MM.1S (cell line): ENCODE data around the gene PTK7.
"Not testable (repeated sequence)": the region's sequence is repeated elsewhere in the genome, so short reads cannot be mapped to it uniquely, and the experiment has no call there.

Source experiments
- DNase-seq: peaks from one replicate; pipeline ENCODE4 v3.0.0-alpha.2; 2015
- H2AFZ ChIP-seq: fragments of 300-600 bp; sonication (generic); 2 replicates; pipeline ENCODE4 v1.6.0; 2016; ENCODE audit warnings: antibody characterized with exemption, low read length
- H3F3A ChIP-seq: fragments of 300-600 bp; sonication (generic); 2 replicates; pipeline ENCODE4 v1.6.1; 2016; ENCODE audit warnings: mild to moderate bottlenecking, antibody characterized with exemption, low read length, moderate library complexity, mixed read lengths; ENCODE audit not compliant: insufficient read depth
- H3K27ac ChIP-seq: fragments of 300-600 bp; sonication (generic); 2 replicates; pipeline ENCODE4 v1.5.1; 2016; ENCODE audit warnings: mild to moderate bottlenecking, low read length
- H3K27me3 ChIP-seq: fragments of 300-600 bp; sonication (generic); replicated peaks from 2 replicates; pipeline ENCODE4 v1.6.0; 2016; ENCODE audit warnings: low read length; ENCODE audit not compliant: insufficient read depth
- H3K36me3 ChIP-seq: fragments of 300-600 bp; sonication (generic); replicated peaks from 2 replicates; pipeline ENCODE4 v1.6.1; 2016; ENCODE audit warnings: mild to moderate bottlenecking, low read length, mixed read lengths; ENCODE audit not compliant: insufficient read depth
- H3K4me1 ChIP-seq: fragments of 300-600 bp; sonication (generic); 2 replicates; pipeline ENCODE4 v1.6.1; 2016; ENCODE audit warnings: low read length, mixed read lengths
- H3K4me2 ChIP-seq: fragments of 300-600 bp; sonication (generic); 2 replicates; pipeline ENCODE4 v1.6.0; 2016; ENCODE audit warnings: low read depth, low read length
- H3K4me3 ChIP-seq: fragments of 300-600 bp; sonication (generic); 2 replicates; pipeline ENCODE4 v1.5.1; 2016; ENCODE audit warnings: low read length, mixed read lengths
- H3K79me2 ChIP-seq: fragments of 300-600 bp; sonication (generic); 2 replicates; pipeline ENCODE4 v1.6.1; 2016; ENCODE audit warnings: mixed run types, low read length, mixed read lengths
- H3K9ac ChIP-seq: fragments of 300-600 bp; sonication (generic); 2 replicates; pipeline ENCODE4 v1.6.1; 2016; ENCODE audit warnings: low read length, mixed read lengths
- H3K9me2 ChIP-seq: fragments of 300-600 bp; sonication (generic); replicated peaks from 2 replicates; pipeline ENCODE4 v1.6.1; 2016; ENCODE audit warnings: mild to moderate bottlenecking, low read length, mixed read lengths; ENCODE audit not compliant: insufficient read depth
- H3K9me3 ChIP-seq: fragments of 300-600 bp; sonication (generic); replicated peaks from 2 replicates; pipeline ENCODE4 v1.6.1; 2016; ENCODE audit warnings: mild to moderate bottlenecking, low read length, mixed read lengths; ENCODE audit not compliant: insufficient read depth
- H4K20me1 ChIP-seq: fragments of 300-600 bp; sonication (generic); 2 replicates; pipeline ENCODE4 v1.6.1; 2016; ENCODE audit warnings: mild to moderate bottlenecking, low read length, moderate library complexity, mixed read lengths; ENCODE audit not compliant: insufficient read depth
- EZH2 ChIP-seq: fragments of 300-600 bp; sonication (generic); optimal IDR thresholded peaks from 2 replicates; pipeline ENCODE3; 2017; ENCODE audit warnings: low read depth, mild to moderate bottlenecking, antibody characterized with exemption, low read length, mixed read lengths
- EZH2phosphoT487 ChIP-seq: fragments of 300-600 bp; sonication (generic); IDR thresholded peaks from 2 replicates; pipeline ENCODE4 v1.6.1; 2018; ENCODE audit warnings: antibody characterized with exemption, low read length
- TF ChIP-seq, protein P1 (sequence below): fragments of 300-600 bp; sonication (generic); IDR thresholded peaks from 2 replicates; pipeline ENCODE4 v1.5.1; 2016; ENCODE audit warnings: antibody characterized with exemption, low read length, mixed read lengths

Gene PTK7

DNA sequence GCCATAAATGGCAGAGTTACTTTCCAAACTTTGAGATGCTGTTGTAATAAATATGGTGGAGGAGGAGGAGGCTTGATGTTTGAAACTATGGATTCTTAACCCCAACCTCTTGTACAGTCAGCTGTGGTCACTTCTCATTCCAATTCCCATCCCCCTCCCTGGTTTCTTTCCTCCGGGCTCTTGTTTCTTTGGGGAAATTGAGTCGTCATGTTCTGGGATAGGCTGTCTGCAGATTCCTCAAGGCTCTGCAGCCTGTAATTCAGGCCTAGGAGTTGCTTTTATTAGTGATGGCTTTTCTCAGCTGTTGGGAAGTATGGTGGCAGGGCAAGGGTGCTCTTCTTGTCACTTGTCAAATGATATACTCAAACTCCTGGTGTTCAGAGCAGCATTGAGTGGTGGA, 2.6 kb downstream of the PTK7 start:
- Histone ChIP-seq H3K9me3 (no peaks in the 10 kb centered on the region), H3K4me3 (no peak overlapping the region), H3K27me3 (peaks cover 21% of the 10 kb centered on the region), H2AFZ (no peak overlapping the region), H3K4me1 (no peaks in the 10 kb centered on the region), H3K36me3 (no peaks in the 10 kb centered on the region), H3K27ac (no peak overlapping the region), H3K4me2 (no peak overlapping the region), H4K20me1 (no peaks in the 10 kb centered on the region), H3K9ac (no peak overlapping the region), H3F3A (no peaks in the 10 kb centered on the region), H3K9me2 (no peaks in the 10 kb centered on the region), H3K79me2 (no peaks in the 10 kb centered on the region)
- TF ChIP-seq EZH2 (no peak), EZH2phosphoT487 (no peak)
- TF ChIP-seq, protein P1, sequence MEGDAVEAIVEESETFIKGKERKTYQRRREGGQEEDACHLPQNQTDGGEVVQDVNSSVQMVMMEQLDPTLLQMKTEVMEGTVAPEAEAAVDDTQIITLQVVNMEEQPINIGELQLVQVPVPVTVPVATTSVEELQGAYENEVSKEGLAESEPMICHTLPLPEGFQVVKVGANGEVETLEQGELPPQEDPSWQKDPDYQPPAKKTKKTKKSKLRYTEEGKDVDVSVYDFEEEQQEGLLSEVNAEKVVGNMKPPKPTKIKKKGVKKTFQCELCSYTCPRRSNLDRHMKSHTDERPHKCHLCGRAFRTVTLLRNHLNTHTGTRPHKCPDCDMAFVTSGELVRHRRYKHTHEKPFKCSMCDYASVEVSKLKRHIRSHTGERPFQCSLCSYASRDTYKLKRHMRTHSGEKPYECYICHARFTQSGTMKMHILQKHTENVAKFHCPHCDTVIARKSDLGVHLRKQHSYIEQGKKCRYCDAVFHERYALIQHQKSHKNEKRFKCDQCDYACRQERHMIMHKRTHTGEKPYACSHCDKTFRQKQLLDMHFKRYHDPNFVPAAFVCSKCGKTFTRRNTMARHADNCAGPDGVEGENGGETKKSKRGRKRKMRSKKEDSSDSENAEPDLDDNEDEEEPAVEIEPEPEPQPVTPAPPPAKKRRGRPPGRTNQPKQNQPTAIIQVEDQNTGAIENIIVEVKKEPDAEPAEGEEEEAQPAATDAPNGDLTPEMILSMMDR: no peak
- no peak for DNase-seq

DNA sequence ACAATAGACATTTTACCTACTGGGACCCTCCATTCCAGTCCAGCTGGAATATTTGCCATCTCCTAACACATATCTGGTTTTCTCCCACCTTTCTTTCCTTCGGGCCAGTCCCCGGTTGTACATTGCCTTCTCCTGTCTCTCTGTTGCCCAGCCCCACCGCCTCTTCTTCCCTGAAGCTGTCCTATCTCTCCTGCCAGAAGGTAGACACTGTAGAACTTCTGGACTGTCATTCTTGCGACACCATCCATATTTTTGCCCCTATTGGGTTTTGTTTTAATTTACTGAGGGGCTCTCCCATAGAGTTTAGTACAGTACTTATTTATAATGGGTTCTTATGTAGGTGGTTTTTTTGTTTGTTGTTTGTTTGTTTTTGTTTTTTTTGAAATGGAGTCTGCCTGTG, 4.9 kb downstream of the PTK7 start:
- Histone ChIP-seq H2AFZ (no peak overlapping the region), H3K27ac (no peak overlapping the region), H4K20me1 (no peaks in the 10 kb centered on the region), H3K27me3 (peaks cover 21% of the 10 kb centered on the region), H3F3A (no peaks in the 10 kb centered on the region), H3K9me2 (no peaks in the 10 kb centered on the region), H3K9me3 (no peaks in the 10 kb centered on the region), H3K36me3 (no peaks in the 10 kb centered on the region), H3K9ac (no peak overlapping the region), H3K4me1 (no peaks in the 10 kb centered on the region), H3K4me2 (no peak overlapping the region), H3K79me2 (no peaks in the 10 kb centered on the region), H3K4me3 (no peak overlapping the region)
- no peak for DNase-seq
- TF ChIP-seq EZH2 (no peak), EZH2phosphoT487 (no peak)
- TF ChIP-seq, protein P1: no peak

DNA sequence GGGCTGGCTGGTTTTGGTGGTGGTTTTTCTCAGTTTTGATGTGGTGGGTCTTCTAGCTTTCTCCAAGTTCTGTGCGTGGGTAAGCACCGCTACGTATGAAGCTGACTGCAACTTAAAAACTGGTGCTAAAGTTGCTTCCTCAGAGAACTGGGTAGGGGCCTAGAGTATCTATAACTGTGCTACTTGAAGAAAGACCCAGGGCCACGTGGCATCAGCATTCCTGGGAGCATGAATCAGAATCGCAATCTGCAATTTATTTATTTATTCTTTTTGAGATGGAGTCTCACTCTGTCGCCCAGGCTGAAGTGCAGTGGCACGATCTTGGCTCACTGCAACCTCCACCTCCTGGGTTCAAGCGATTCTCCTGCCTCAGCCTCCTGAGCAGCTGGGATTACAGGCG, 5.8 kb downstream of the PTK7 start:
- not testable (repeated sequence) for H3K9me2 ChIP-seq, H3K27ac ChIP-seq, H3K4me2 ChIP-seq, DNase-seq, H2AFZ ChIP-seq, H3K79me2 ChIP-seq, H3K36me3 ChIP-seq, H3K4me1 ChIP-seq, H3K9ac ChIP-seq, H3K9me3 ChIP-seq, H4K20me1 ChIP-seq, H3K4me3 ChIP-seq, H3F3A ChIP-seq
- H3K27me3 ChIP-seq: peaks cover 14% of the 10 kb centered on the region

DNA sequence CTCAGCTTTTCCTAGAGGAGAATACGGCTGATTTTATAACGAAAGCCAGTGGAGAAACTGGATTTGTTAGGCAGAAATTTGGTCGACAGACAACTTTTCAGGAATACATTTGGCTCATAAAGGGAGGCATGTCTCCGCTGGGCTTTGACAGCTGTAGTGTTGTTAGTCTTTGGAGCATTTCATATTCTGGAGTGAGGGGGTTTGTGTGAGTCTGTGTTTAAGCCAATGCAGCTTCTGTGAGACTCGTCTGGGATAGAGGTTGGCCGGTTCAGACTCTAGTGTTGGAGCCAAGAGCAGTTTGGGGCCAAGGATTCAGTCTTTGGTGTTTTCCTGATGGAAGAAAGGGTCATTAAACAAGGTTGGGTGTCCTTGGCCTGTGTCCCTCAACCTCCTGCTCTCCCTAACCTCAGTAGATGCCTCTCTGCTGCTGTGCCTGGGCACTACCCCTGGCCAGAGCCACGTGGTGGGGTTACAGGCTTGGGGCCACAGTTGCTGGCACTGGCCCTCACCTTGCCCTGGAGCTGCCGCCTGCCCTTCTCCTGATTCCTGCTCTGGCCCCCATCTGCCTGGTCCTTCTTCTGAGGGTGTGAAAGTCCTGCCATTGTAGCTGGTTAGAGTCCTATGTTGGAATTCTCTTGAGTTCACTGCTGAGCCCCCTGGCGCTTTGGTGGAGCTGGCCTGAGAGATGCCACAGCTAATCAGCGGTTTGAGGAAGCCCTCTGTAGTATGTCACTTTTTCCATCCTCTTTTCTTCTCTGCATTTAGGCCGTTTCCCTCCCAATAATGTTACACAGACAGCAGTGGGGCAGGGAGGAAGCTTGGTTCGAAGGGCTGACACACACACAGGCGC, 6.9 kb downstream of the PTK7 start:
- TF ChIP-seq, protein P1: no peak
- TF ChIP-seq EZH2 (no peak), EZH2phosphoT487 (no peak)
- H3K4me1 ChIP-seq: no peaks in the 10 kb centered on the region
- DNase-seq: no peak

More for the DNA sequence above, 6.9 kb downstream of the PTK7 start:
- H3K4me2 ChIP-seq: no peak overlapping the region
- no peaks in the 10 kb centered on the region for H3K79me2 ChIP-seq
- no peaks in the 10 kb centered on the region for H4K20me1 ChIP-seq
- H2AFZ ChIP-seq: no peak overlapping the region
- no peak overlapping the region for H3K9ac ChIP-seq
- no peaks in the 10 kb centered on the region for H3F3A ChIP-seq
- no peaks in the 10 kb centered on the region for H3K9me2 ChIP-seq
- H3K27me3 ChIP-seq: peaks cover 3% of the 10 kb centered on the region; the same call in 1 of the 2 replicates
- H3K27ac ChIP-seq: no peak overlapping the region
- H3K9me3 ChIP-seq: no peaks in the 10 kb centered on the region
- no peaks in the 10 kb centered on the region for H3K36me3 ChIP-seq
- H3K4me3 ChIP-seq: no peak overlapping the region
